Fibroblast of villous mesenchyme (primary cell): Measurements from ENCODE around the gene ERH. TPM values are rescaled to one million over a fixed set of nuclear protein-coding genes. Genes with fewer than 3 reads are reported as not detected.

ENCODE experiments used
- DNase-seq: peaks from one replicate; pipeline ENCODE4 v3.0.0-alpha.2; 2010; ENCODE audit warnings: low read depth
- H3K4me3 ChIP-seq: 2 replicates; pipeline ENCODE4 v1.5.1; 2011; ENCODE audit warnings: low read depth, mild to moderate bottlenecking, low read length
- CTCF ChIP-seq: IDR thresholded peaks from 2 replicates; pipeline ENCODE4 v1.5.1; 2012; ENCODE audit warnings: low read depth, mild to moderate bottlenecking, low read length; ENCODE audit not compliant: insufficient read depth
- total RNA-seq: library from RNA; depleted of rRNA; stranded (reverse); fragments of >200 nt; gene quantifications from 2 replicates; pipeline ENCODE4 v1.2.3, GENCODE V29; 2012

Gene ERH
- total RNA-seq, 1 donor: 121 TPM

DNA sequence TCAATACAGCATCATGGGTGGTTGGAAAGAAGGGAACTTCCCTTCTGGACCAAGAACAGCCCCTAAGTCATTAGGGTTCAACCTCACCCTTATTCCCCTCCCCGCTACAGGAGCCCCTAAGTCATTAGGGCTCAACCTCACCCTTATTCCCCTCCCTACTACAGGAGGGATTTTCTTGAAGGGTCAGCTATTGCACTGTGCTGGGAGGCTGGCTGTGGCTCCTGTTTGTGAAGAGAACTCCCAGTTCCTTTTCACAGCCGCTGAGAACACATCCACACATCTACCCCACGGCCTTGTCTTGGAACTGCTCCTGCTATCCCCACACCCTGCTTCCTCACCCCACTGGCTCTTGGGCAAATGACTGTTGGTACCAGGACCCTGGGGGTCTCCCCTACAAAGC, 44.9 kb downstream of the ERH start:
- TF ChIP-seq CTCF: no peak
- H3K4me3 ChIP-seq: no peak overlapping the region
- DNase-seq: no peak

DNA sequence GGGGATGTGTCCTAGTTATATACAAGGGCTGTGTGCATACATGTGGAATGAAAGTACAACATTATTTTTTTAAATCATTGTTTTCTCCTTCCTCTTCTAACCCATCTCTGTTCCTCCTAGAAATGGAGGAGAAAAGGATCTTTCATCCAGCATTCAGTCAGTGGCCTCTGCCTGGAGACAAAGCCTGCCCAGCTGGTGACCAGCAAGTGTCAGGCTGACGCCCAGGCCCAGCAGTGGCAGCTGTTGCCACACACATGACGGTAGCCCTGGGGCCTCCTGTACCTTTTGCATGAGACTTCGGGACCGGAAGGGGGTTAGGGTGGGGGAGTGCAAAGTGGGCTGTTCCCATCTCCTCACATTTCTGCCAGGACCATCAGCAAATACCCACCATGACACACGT, 46.2 kb downstream of the ERH start:
- no peak overlapping the region for H3K4me3 ChIP-seq
- no peak for TF ChIP-seq CTCF
- no peak for DNase-seq

- no peak overlapping the region for H3K4me3 ChIP-seq
- no peak for DNase-seq
Measured at GRCh38 chr14:69351385-69351784, 46.7 kb downstream of the ERH start.

DNA sequence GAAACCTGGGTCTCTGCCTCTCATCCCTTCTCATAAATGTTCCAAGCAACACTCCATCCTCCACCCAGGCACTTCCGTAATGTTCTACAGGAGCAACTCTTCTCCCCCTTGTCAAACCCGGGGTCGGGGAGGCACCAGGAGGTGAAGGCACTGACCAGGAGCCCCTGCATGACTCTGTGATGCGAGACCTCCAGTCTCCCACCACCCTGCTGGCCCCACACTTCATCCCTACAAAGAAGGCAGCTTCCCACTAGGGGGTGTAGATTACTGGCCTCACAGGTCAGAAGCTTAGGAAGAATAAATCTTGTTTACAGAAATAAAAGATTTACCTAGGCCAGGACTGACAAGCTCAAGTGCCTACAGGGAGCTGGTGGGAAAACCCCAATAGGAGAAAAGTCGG, 47.2 kb downstream of the ERH start:
- TF ChIP-seq CTCF: no peak
- DNase-seq: no peak
- H3K4me3 ChIP-seq: no peak overlapping the region

More at GRCh38 chr14:69351385-69351784, 46.7 kb downstream of the ERH start:
- no peak for TF ChIP-seq CTCF

DNA sequence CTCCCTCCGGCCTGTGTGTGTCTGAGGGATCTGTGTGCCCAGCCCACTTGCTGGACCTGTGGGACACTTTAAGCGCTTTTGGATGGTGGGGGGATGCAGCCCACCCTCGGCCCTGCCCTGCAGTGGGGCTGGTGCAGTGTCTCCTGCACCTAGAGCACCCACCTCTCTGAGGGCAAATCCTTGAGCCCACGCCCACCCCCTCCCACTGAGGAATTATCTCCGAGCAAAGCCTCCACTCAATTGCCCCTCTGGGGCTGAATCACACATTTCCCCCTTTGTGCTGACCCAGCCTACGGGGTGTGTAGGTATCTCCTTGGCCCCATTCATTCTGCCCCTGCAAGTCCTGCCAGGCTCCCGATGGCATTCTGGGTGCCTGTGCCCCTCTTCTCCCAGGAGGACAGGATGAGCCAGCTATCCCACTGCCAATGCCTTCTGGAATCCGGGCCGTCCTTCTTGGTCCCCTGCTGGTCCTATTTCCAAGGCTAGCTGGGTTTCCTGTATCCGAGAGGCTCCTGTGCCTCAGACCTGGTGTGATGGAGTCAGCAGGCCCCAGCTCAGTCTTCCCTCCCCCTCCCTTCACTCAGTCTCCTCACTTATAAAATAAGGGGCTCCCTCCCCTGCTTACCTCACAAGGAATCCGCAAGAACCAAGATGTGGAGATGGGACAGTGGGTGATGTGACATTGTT, 48.9 kb downstream of the ERH start:
- DNase-seq: no peak
- no peak for TF ChIP-seq CTCF
- no peak overlapping the region for H3K4me3 ChIP-seq

DNA sequence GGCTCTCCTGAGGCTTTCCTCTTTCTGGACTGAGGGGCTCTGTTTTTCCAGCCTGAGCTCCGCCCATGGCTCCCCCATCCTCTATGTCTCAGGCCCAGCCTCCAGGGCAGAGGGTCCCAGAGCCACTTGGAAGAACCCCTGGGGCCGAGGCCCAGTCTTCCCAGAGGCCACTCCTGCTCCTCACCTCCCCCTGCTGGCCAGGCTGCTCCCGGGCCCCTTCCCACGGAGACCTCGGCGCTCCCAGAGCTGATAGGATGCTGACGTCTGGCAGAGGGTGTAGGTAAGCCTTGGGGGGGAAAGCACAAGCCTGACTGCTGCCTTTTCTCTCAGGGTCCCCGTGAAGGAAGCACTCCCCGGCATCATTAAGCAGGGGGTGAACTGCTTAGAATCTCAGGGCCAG, 51.4 kb downstream of the ERH start:
- TF ChIP-seq CTCF: peak; percentile 74
- DNase-seq: peak; percentile 16

GRCh38 chr14:69345402-69345801, 52.7 kb downstream of the ERH start:
- TF ChIP-seq CTCF: no peak
- DNase-seq: no peak
- no peak overlapping the region for H3K4me3 ChIP-seq

More for the DNA sequence above, 51.4 kb downstream of the ERH start:
- H3K4me3 ChIP-seq: no peak overlapping the region
